K562 (cell line): Measurements from ENCODE around the gene IFT27. TPM values are rescaled to one million over a fixed set of nuclear protein-coding genes. Genes with fewer than 3 reads are reported as not detected.

ENCODE experiments used
- ATAC-seq: fragments of 200-7000 bp; cut with Tn5 transposase; 3 replicates; pipeline ENCODE4 v1.9.1; 2020; ENCODE audit warnings: moderate library complexity
- BruUV-seq: library from RNA; stranded (reverse); fragments of 400-500 nt; replicated peaks from 2 replicates; lab custom pipeline; 2021; lab: Mats Ljungman, UMichigan
- CTCF ChIA-PET: fragments of 300-600 bp; formaldehyde crosslinking; extraction: SDS; loops from one replicate; lab custom pipeline; 2021; ENCODE audit warnings: low intra/inter-chr PET ratio; lab: Yijun Ruan, JAX
- POLR2A ChIA-PET: fragments of 300-600, 350-650 bp; sonication (Branson Sonifier 250); formaldehyde crosslinking; extraction: SDS; loops from one replicate; lab custom pipeline; 2021; ENCODE audit warnings: antibody characterized with exemption, inconsistent platforms; lab: Yijun Ruan, JAX
- DNase-seq, 4 experiments: peaks; one replicate each; pipeline versions ENCODE4 v3.0.0 to v3.0.0-alpha.2; 2011 to 2018; ENCODE audit warnings: low spot score in 3 of 4, mixed read lengths in 3 of 4; ENCODE audit errors: extremely low read depth in 1 of 4
- FAIRE-seq: peaks from 2 replicates; lab custom pipeline; 2011; peaks lifted over from hg19 to GRCh38; lab: Jason Lieb, UNC
- H2AFZ ChIP-seq: 2 replicates; pipeline ENCODE4 v1.6.0; 2011; ENCODE audit warnings: low read depth, low read length, control low read depth, inconsistent platforms
- H3K27ac ChIP-seq: fragments of 200-600 bp; 3 replicates; pipeline ENCODE4 v1.8.0; 2011; ENCODE audit warnings: low read depth, mild to moderate bottlenecking, control low read depth, inconsistent platforms, low read length, moderate library complexity, mixed read lengths; ENCODE audit errors: extremely low read depth
- H3K27me3 ChIP-seq, 2 experiments: fragments of 300-600 bp in 1 of 2; 2 replicates in 1 of 2; 3 replicates in 1 of 2; pipeline versions ENCODE4 v1.6.0 to v1.8.0; 2011; ENCODE audit warnings: inconsistent platforms in 2 of 2, low read length in 2 of 2, mild to moderate bottlenecking in 1 of 2, mixed read lengths in 1 of 2, moderate library complexity in 1 of 2; ENCODE audit not compliant: control insufficient read depth in 2 of 2, insufficient read depth in 2 of 2
- H3K36me3 ChIP-seq: fragments of 300-600 bp; 3 replicates; pipeline ENCODE4 v1.8.0; 2011; ENCODE audit warnings: mild to moderate bottlenecking, low read length, inconsistent platforms; ENCODE audit not compliant: control insufficient read depth, insufficient read depth
- H3K4me1 ChIP-seq, 2 experiments: fragments of 200-600 bp in 1 of 2; replicated peaks in 1 of 2; 2 replicates in 1 of 2; 3 replicates in 1 of 2; pipeline versions ENCODE4 v1.5.1 to v1.8.0; 2011; ENCODE audit warnings: inconsistent platforms in 2 of 2, low read length in 2 of 2, mild to moderate bottlenecking in 1 of 2, mixed read lengths in 1 of 2, moderate library complexity in 1 of 2; ENCODE audit not compliant: control insufficient read depth in 2 of 2, insufficient read depth in 2 of 2
- H3K4me2 ChIP-seq: 2 replicates; pipeline ENCODE4 v1.6.1; 2011; ENCODE audit warnings: low read length, control low read depth, inconsistent platforms, mixed read lengths; ENCODE audit not compliant: insufficient read depth
- H3K4me3 ChIP-seq: fragments of 200-600 bp; sonication (generic), shearing (Covaris generic); 2 replicates; pipeline ENCODE4 v1.5.1; 2016; ENCODE audit warnings: control low read depth, inconsistent platforms
- H3K79me2 ChIP-seq: fragments of 200-600 bp; 3 replicates; pipeline ENCODE4 v1.8.0; 2011; ENCODE audit warnings: low read length, inconsistent platforms; ENCODE audit not compliant: control insufficient read depth, insufficient read depth
- H3K9ac ChIP-seq, 2 experiments: 2 replicates each; pipeline versions ENCODE4 v1.6.0 to v1.6.1; 2011; ENCODE audit warnings: low read depth in 2 of 2, low read length in 2 of 2, control low read depth in 1 of 2, inconsistent platforms in 1 of 2, mild to moderate bottlenecking in 1 of 2, mixed read lengths in 1 of 2; ENCODE audit not compliant: insufficient read depth in 1 of 2
- H3K9me1 ChIP-seq: one replicate; pipeline ENCODE4 v1.6.0; 2011; ENCODE audit warnings: inconsistent platforms, mild to moderate bottlenecking, low read length, moderate library complexity; ENCODE audit not compliant: control insufficient read depth, insufficient read depth
- H3K9me3 ChIP-seq: replicated peaks from 2 replicates; pipeline ENCODE4 v1.5.1; 2011; ENCODE audit warnings: low read depth, low read length, inconsistent platforms; ENCODE audit not compliant: control insufficient read depth, insufficient read depth
- H4K20me1 ChIP-seq: replicated peaks from 2 replicates; pipeline ENCODE4 v1.6.1; 2011; ENCODE audit warnings: low read length, inconsistent platforms, mixed read lengths; ENCODE audit not compliant: control insufficient read depth, insufficient read depth
- ATF6 ChIP-seq: sonication (generic); formaldehyde crosslinking; IDR thresholded peaks from 2 replicates; pipeline ENCODE4 v1.4.0; 2020; ENCODE audit warnings: mild to moderate bottlenecking, missing genetic modification reagents
- CC2D1A ChIP-seq: fragments of 450-650 bp; IDR thresholded peaks from 2 replicates; pipeline ENCODE4 v1.6.1; 2017; ENCODE audit warnings: mild to moderate bottlenecking
- CCAR2 ChIP-seq: fragments of 200-400 bp; formaldehyde crosslinking; IDR thresholded peaks from 2 replicates; pipeline ENCODE4 v1.6.1; 2017; ENCODE audit warnings: mild to moderate bottlenecking, low read depth, low read length
- ELF1 ChIP-seq: fragments of 200-800 bp; sonication (Bioruptor generic); IDR thresholded peaks from 2 replicates; pipeline ENCODE4 v1.6.1; 2016; ENCODE audit warnings: missing genetic modification characterization, missing compliant biosample characterization
- KDM1A ChIP-seq, 2 experiments: fragments of 450-650 bp; IDR thresholded peaks; 2 replicates each; pipeline ENCODE4 v1.6.1; 2016; ENCODE audit warnings: mild to moderate bottlenecking in 2 of 2
- TAL1 ChIP-seq: fragments of 450-650 bp; IDR thresholded peaks from 2 replicates; pipeline ENCODE4 v1.6.1; 2016; ENCODE audit warnings: mild to moderate bottlenecking
- TBL1XR1 ChIP-seq, 2 experiments: IDR thresholded peaks; 2 replicates each; pipeline ENCODE4 v1.6.1; 2012; ENCODE audit warnings: improper control_type of control experiment in 2 of 2, low read length in 2 of 2, mild to moderate bottlenecking in 1 of 2
- THAP7 ChIP-seq: fragments of 250-450 bp; sonication (Bioruptor Pico); IDR thresholded peaks from 2 replicates; pipeline ENCODE4 v1.5.0; 2021
- ZC3H8 ChIP-seq: fragments of 450-650 bp; IDR thresholded peaks from 2 replicates; pipeline ENCODE4 v1.6.1; 2017
- ZNF23 ChIP-seq: fragments of 250-450 bp; sonication (Bioruptor Pico); IDR thresholded peaks from 2 replicates; pipeline ENCODE4 v1.4.0; 2020; ENCODE audit warnings: mild to moderate bottlenecking
- ZNF431 ChIP-seq: sonication (generic); formaldehyde crosslinking; IDR thresholded peaks from 2 replicates; pipeline ENCODE4 v1.8.0; 2022; ENCODE audit warnings: mild to moderate bottlenecking, missing genetic modification reagents
- WGBS: fragments of 100-300 bp; shearing (Covaris generic); methylation state at CpG from one replicate; pipeline ENCODE4 v1.1.6; 2016; ENCODE audit warnings: low coverage, mixed read lengths; ENCODE audit not compliant: insufficient coverage; ENCODE audit errors: missing lambda C conversion rate; 5-methylcytosine and 5-hydroxymethylcytosine counted together
- in situ Hi-C: fragments of 300-500 bp; cut with MboI; formaldehyde crosslinking; loops from 4 replicates; pipeline ENCODE4 v1.15.0; 2018; ENCODE audit warnings: inconsistent platforms, mixed read lengths
- intact Hi-C: fragments of 100-400 bp; cut with micrococcal nuclease; formaldehyde crosslinking; loops from 2 replicates; pipeline ENCODE4 v1.14.2; 2022
- polyA plus RNA-seq, 8 experiments: library from polyadenylated mRNA; depleted of rRNA in 4 of 8; stranded (reverse) in 5 of 8; unstranded in 3 of 8; fragments of >200 nt; fragmentation: Nextera tagmentation in 2 of 8; fragmentation: Illumina TruSeq in 1 of 8; extraction: Ambion mirVana in 2 of 8; extraction: Trizol in 1 of 8; gene quantifications; 2 replicates each; pipeline versions ENCODE4 v1.2.1 to v1.2.3, GENCODE V29; 2011 to 2014; ENCODE audit warnings: inconsistent platforms in 1 of 8, missing spikeins in 1 of 8
- total RNA-seq, 7 experiments: library from RNA; depleted of rRNA in 6 of 7; stranded (reverse); fragments of >200 nt in 6 of 7; fragmentation: Illumina TruSeq in 2 of 7; extraction: Trizol in 2 of 7; gene quantifications; 2 replicates each; pipeline versions ENCODE4 v1.2.1 to v1.2.3, GENCODE V29; 2011 to 2021; ENCODE audit warnings: low replicate concordance in 1 of 7
- TF ChIP-seq, protein P1 (sequence below), 3 experiments: fragments of 200-800 bp in 1 of 3; sonication (Bioruptor generic) in 1 of 3; sonication (generic) in 1 of 3; formaldehyde crosslinking in 1 of 3; IDR thresholded peaks; 2 replicates each; pipeline versions ENCODE4 v1.6.1 to v1.8.0; 2016 to 2022; ENCODE audit warnings: mild to moderate bottlenecking in 2 of 3, missing compliant biosample characterization in 2 of 3, missing genetic modification characterization in 2 of 3, missing genetic modification reagents in 1 of 3
- TF ChIP-seq, protein P2 (sequence below): fragments of 450-650 bp; IDR thresholded peaks from 2 replicates; pipeline ENCODE4 v1.6.1; 2016; ENCODE audit warnings: low read depth, mild to moderate bottlenecking, moderate library complexity
- TF ChIP-seq, protein P3 (sequence below): fragments of 450-650 bp; formaldehyde crosslinking; IDR thresholded peaks from 2 replicates; pipeline ENCODE4 v1.4.0; 2020; ENCODE audit warnings: mild to moderate bottlenecking, moderate library complexity

IFT27 gene
- total and polyA plus RNA-seq, 9 of the 15 experiments (the other 6 are each of a cell fraction or from before 2014, with no cell fraction given) = 0.01 to 1.4 (median 0.14) TPM; not detected in 1

DNA sequence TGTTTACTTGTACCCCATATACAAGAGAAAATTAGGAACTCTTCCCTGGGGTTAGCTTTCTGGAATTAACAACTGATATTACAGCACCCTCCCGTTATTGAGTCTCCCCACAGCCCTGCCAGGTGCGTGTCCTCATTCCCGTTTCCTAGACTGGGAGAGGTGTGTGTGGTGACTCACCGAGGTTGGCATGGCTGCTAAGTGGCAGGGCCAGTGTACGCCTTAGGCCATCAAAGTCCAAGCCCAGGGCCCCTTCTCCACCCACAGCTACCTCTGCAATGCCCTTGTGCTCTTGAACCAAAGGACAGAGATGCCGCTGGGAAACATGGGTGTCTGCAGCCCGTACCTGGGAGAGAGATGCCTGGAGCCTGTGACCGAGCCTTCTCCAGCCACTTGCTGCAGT is 12.3 kb downstream of the IFT27 start (continued):
- no peak for TF ChIP-seq ZNF23 (CRISPR knock-in tag)
- TF ChIP-seq, protein P1, sequence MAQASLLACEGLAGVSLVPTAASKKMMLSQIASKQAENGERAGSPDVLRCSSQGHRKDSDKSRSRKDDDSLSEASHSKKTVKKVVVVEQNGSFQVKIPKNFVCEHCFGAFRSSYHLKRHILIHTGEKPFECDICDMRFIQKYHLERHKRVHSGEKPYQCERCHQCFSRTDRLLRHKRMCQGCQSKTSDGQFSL (CRISPR knock-in tag; IDR thresholded peaks at IDR 0.05) = no peak
- TF ChIP-seq, protein P1 (tag; IDR thresholded peaks at IDR 0.05) = no peak
- TF ChIP-seq, protein P2, sequence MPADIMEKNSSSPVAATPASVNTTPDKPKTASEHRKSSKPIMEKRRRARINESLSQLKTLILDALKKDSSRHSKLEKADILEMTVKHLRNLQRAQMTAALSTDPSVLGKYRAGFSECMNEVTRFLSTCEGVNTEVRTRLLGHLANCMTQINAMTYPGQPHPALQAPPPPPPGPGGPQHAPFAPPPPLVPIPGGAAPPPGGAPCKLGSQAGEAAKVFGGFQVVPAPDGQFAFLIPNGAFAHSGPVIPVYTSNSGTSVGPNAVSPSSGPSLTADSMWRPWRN = no peak
- no peak for TF ChIP-seq TBL1XR1 (IDR thresholded peaks at IDR 0.05; ENCODE audit: low read length in 2 of 2)
- TF ChIP-seq CC2D1A = no peak

GRCh38 chr22:36762687-36763260 is 13.1 kb downstream of the IFT27 start:
- no peak overlapping the region for H2AFZ ChIP-seq
- no peak overlapping the region for H3K4me2 ChIP-seq
- ChIA-PET CTCF (no interaction called here), POLR2A (interaction anchor here (0.6 kb wide), 1 partner anchor 467 kb away, joined by 3 read pairs; no protein-coding TSS in a partner anchor)
- no peaks in the 10 kb centered on the region for H3K36me3 ChIP-seq
- in situ Hi-C loops = no loop called here
- no peaks in the 10 kb centered on the region; a peak in 1 of 5 replicates for H3K4me1 ChIP-seq
- H3K9ac ChIP-seq = no peak overlapping the region
- no peak overlapping the region for H3K27ac ChIP-seq
- WGBS = 0% methylated on average over 8 of the region's 17 CpGs
- no peaks in the 10 kb centered on the region; the same call in 1 of the 2 replicates for H4K20me1 ChIP-seq
- no peak overlapping the region for H3K4me3 ChIP-seq
- FAIRE-seq (no peak), DNase-seq (no peak), ATAC-seq (no peak)
- BruUV-seq = no TSS peak
- H3K9me3 ChIP-seq = no peaks in the 10 kb centered on the region
- peaks cover 10 to 85% of the 10 kb centered on the region in 2 experiments; a peak in 4 of 5 replicates for H3K27me3 ChIP-seq
- intact Hi-C loops = no loop called here
- H3K79me2 ChIP-seq = no peaks in the 10 kb centered on the region
- no peaks in the 10 kb centered on the region for H3K9me1 ChIP-seq
- TF ChIP-seq, protein P3, sequence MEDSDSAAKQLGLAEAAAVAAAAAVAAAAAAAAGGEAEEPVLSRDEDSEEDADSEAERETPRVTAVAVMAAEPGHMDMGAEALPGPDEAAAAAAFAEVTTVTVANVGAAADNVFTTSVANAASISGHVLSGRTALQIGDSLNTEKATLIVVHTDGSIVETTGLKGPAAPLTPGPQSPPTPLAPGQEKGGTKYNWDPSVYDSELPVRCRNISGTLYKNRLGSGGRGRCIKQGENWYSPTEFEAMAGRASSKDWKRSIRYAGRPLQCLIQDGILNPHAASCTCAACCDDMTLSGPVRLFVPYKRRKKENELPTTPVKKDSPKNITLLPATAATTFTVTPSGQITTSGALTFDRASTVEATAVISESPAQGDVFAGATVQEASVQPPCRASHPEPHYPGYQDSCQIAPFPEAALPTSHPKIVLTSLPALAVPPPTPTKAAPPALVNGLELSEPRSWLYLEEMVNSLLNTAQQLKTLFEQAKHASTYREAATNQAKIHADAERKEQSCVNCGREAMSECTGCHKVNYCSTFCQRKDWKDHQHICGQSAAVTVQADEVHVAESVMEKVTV (CRISPR knock-in tag) = no peak
- TF ChIP-seq THAP7 (CRISPR knock-in tag) (no peak), ZNF431 (CRISPR knock-in tag) (no peak), ZC3H8 (no peak), TAL1 (no peak), ATF6 (CRISPR knock-in tag) (no peak), CCAR2 (no peak), KDM1A (IDR thresholded peaks at IDR 0.05) (no peak), ELF1 (tag) (no peak)
- TF ChIP-seq, protein P2 = no peak
